ENCODE measurements around the gene CCDC80. TPM values are rescaled to one million over a fixed set of nuclear protein-coding genes. Genes with fewer than 3 reads are reported as not detected.

The CCDC80 gene
- 41.8 to 63.0 TPM (median 60.6 TPM) in 5 replicates for total RNA-seq (2022; extraction: Qiagen RNA extraction; ENCODE audit: low read depth)

GRCh38 chr3:112640930-112641801 is at the start of gene CCDC80:
Gene CCDC80, minus strand, starts transcription at chr3:112641143. Its CDS starts 1,238 bp downstream, at chr3:112639905.

GRCh38 chr3:112561734-112562529 is 79.0 kb downstream of the CCDC80 start, which contains the start of the genes ATG3 and SLC35A5:
Gene ATG3, minus strand, starts transcription at chr3:112561962. Its CDS starts 434 bp downstream, at chr3:112561528.
Gene SLC35A5, plus strand, starts transcription at chr3:112562045. Its CDS starts 1,359 bp downstream, at chr3:112563404.

Other genes starting within 250 kb of the CCDC80 start
- not detected in 5 replicates for gene BTLA, start 141.7 kb downstream of the CCDC80 start, total RNA-seq (2022; extraction: Qiagen RNA extraction; ENCODE audit: low read depth)
- 42.2 to 52.4 TPM (median 44.9 TPM) in 5 replicates for gene ATG3, start 79.2 kb downstream of the CCDC80 start, total RNA-seq (2022; extraction: Qiagen RNA extraction; ENCODE audit: low read depth)
- gene SLC35A5, start 79.1 kb downstream of the CCDC80 start, total RNA-seq (2022; extraction: Qiagen RNA extraction; ENCODE audit: low read depth), result 11.7 to 18.1 TPM (median 16.0 TPM) in 5 replicates
- gene CD200R1L, start 205.7 kb upstream of the CCDC80 start, total RNA-seq (2022; extraction: Qiagen RNA extraction; ENCODE audit: low read depth), result not detected in 5 replicates

All from A549 treated with GW870086 at 1 μM for 4 hours (cell line).